H1 (cell line): ENCODE measurements around the gene SPATA6L. TPM values are rescaled to one million over a fixed set of nuclear protein-coding genes. Genes with fewer than 3 reads are reported as not detected.

Source experiments
- CTCF ChIA-PET: fragments of 300-600 bp; sonication (Branson Sonifier 250); formaldehyde crosslinking; loops from one replicate; lab custom pipeline; 2021; ENCODE audit not compliant: partially characterized antibody; lab: Charles Lee
- POLR2A ChIA-PET: fragments of 300-600 bp; sonication (Branson Sonifier 250); formaldehyde crosslinking; loops from one replicate; lab custom pipeline; 2021; ENCODE audit warnings: inconsistent platforms; ENCODE audit not compliant: partially characterized antibody; lab: Charles Lee
- DNase-seq, 2 experiments: peaks; one replicate each; pipeline versions ENCODE4 v3.0.0 to v3.0.0-alpha.2; 2010 to 2022; ENCODE audit warnings: low spot score in 2 of 2, low read depth in 1 of 2, mixed read lengths in 1 of 2
- FAIRE-seq: peaks from 2 replicates; lab custom pipeline; 2011; peaks lifted over from hg19 to GRCh38; lab: Jason Lieb, UNC
- H2AFZ ChIP-seq: 2 replicates; pipeline ENCODE4 v1.8.1; 2012; ENCODE audit warnings: low read length, inconsistent platforms
- H2AK5ac ChIP-seq: 2 replicates; pipeline ENCODE4 v1.6.1; 2013; ENCODE audit warnings: low read depth, low read length
- H2BK120ac ChIP-seq: replicated peaks from 2 replicates; pipeline ENCODE3; 2013; ENCODE audit warnings: low read depth, low read length, inconsistent platforms
- H2BK12ac ChIP-seq: 2 replicates; pipeline ENCODE4 v1.6.1; 2013; ENCODE audit warnings: low read depth, low read length
- H2BK15ac ChIP-seq: 2 replicates; pipeline ENCODE4 v1.6.1; 2013; ENCODE audit warnings: low read length
- H2BK20ac ChIP-seq: 2 replicates; pipeline ENCODE4 v1.6.1; 2013; ENCODE audit warnings: low read length
- H2BK5ac ChIP-seq: 2 replicates; pipeline ENCODE4 v1.6.1; 2013; ENCODE audit warnings: low read depth, low read length
- H3K14ac ChIP-seq: 2 replicates; pipeline ENCODE4 v1.6.1; 2013; ENCODE audit warnings: inconsistent platforms; ENCODE audit not compliant: insufficient read length
- H3K18ac ChIP-seq: 2 replicates; pipeline ENCODE4 v1.6.1; 2013; ENCODE audit warnings: low read length; ENCODE audit errors: extremely low read depth
- H3K23ac ChIP-seq: 2 replicates; pipeline ENCODE4 v1.6.1; 2013; ENCODE audit warnings: inconsistent platforms; ENCODE audit not compliant: insufficient read length
- H3K23me2 ChIP-seq: 2 replicates; pipeline ENCODE4 v1.6.1; 2013; ENCODE audit warnings: low read depth, low read length
- H3K27ac ChIP-seq: 2 replicates; pipeline ENCODE4 v1.6.1; 2011; ENCODE audit warnings: low read depth, low read length, inconsistent platforms
- H3K27me3 ChIP-seq, 4 experiments: replicated peaks in 1 of 4; 1 replicate in 1 of 4; 2 replicates in 3 of 4; pipeline versions ENCODE4 v1.6.1 to v1.8.1; 2011 to 2013; ENCODE audit warnings: low read length in 3 of 4, mild to moderate bottlenecking in 3 of 4, inconsistent platforms in 2 of 4, mixed read lengths in 2 of 4, moderate library complexity in 1 of 4; ENCODE audit not compliant: control insufficient read depth in 3 of 4, insufficient read depth in 3 of 4; ENCODE audit errors: extremely low read depth in 1 of 4
- H3K36me3 ChIP-seq, 4 experiments: 2 replicates each; pipeline versions ENCODE4 v1.6.1 to v1.8.1; 2011 to 2013; ENCODE audit warnings: mild to moderate bottlenecking in 4 of 4, low read length in 3 of 4, moderate library complexity in 2 of 4, control low read depth in 1 of 4, inconsistent platforms in 1 of 4; ENCODE audit not compliant: insufficient read depth in 4 of 4, control insufficient read depth in 2 of 4
- H3K4ac ChIP-seq: replicated peaks from 2 replicates; pipeline ENCODE3; 2013; ENCODE audit warnings: low read length, low read depth, mixed read lengths, inconsistent platforms; ENCODE audit not compliant: insufficient read length
- H3K4me1 ChIP-seq, 4 experiments: replicated peaks in 1 of 4; 1 replicate in 1 of 4; 2 replicates in 3 of 4; pipeline versions ENCODE4 v1.6.1 to v1.8.1; 2011 to 2013; ENCODE audit warnings: low read length in 3 of 4, inconsistent platforms in 2 of 4, mixed read lengths in 1 of 4; ENCODE audit not compliant: insufficient read depth in 4 of 4, control insufficient read depth in 3 of 4
- H3K4me2 ChIP-seq, 2 experiments: 2 replicates each; pipeline versions ENCODE4 v1.6.1 to v1.8.1; 2011 to 2013; ENCODE audit warnings: low read depth in 2 of 2, low read length in 2 of 2, control low read depth in 1 of 2, inconsistent platforms in 1 of 2, mild to moderate bottlenecking in 1 of 2; ENCODE audit not compliant: insufficient read depth in 1 of 2
- H3K4me3 ChIP-seq, 4 experiments: fragments of 200-600, 300-600 bp in 1 of 4; sonication (generic), shearing (Covaris generic), sonication (Bioruptor Twin) in 1 of 4; 2 replicates each; pipeline versions ENCODE4 v1.5.1 to v1.8.1; 2011 to 2016; ENCODE audit warnings: low read length in 4 of 4, low read depth in 3 of 4, control low read depth in 2 of 4, inconsistent platforms in 2 of 4, mild to moderate bottlenecking in 2 of 4, mixed read lengths in 1 of 4, moderate library complexity in 1 of 4; ENCODE audit not compliant: insufficient read depth in 2 of 4; ENCODE audit errors: extremely low read depth in 1 of 4
- H3K56ac ChIP-seq: replicated peaks from 2 replicates; pipeline ENCODE3; 2013; ENCODE audit warnings: low read depth, mild to moderate bottlenecking, mixed read lengths, low read length, inconsistent platforms; ENCODE audit not compliant: insufficient read length
- H3K79me1 ChIP-seq: 2 replicates; pipeline ENCODE4 v1.6.1; 2013; ENCODE audit warnings: low read depth, low read length, control low read depth
- H3K79me2 ChIP-seq, 2 experiments: 2 replicates each; pipeline versions ENCODE4 v1.6.1 to v1.8.1; 2012 to 2013; ENCODE audit warnings: low read length in 2 of 2, mild to moderate bottlenecking in 2 of 2, inconsistent platforms in 1 of 2; ENCODE audit not compliant: insufficient read depth in 2 of 2, control insufficient read depth in 1 of 2
- H3K9ac ChIP-seq, 4 experiments: replicated peaks in 1 of 4; 1 replicate in 1 of 4; 2 replicates in 3 of 4; pipeline versions ENCODE4 v1.6.1 to v1.8.1; 2011 to 2013; ENCODE audit warnings: low read depth in 3 of 4, low read length in 3 of 4, control low read depth in 2 of 4, mild to moderate bottlenecking in 2 of 4, moderate library complexity in 2 of 4, inconsistent platforms in 1 of 4; ENCODE audit errors: extremely low read depth in 1 of 4
- H3K9me3 ChIP-seq, 2 experiments: 2 replicates each; pipeline versions ENCODE4 v1.6.1 to v1.8.1; 2012 to 2013; ENCODE audit warnings: mild to moderate bottlenecking in 2 of 2, moderate library complexity in 2 of 2, control low read depth in 1 of 2, inconsistent platforms in 1 of 2, low read depth in 1 of 2, low read length in 1 of 2, mixed read lengths in 1 of 2; ENCODE audit not compliant: insufficient read depth in 2 of 2
- H4K20me1 ChIP-seq, 2 experiments: replicated peaks in 1 of 2; 2 replicates each; pipeline versions ENCODE3 to v1.8.1; 2011 to 2013; ENCODE audit warnings: inconsistent platforms in 2 of 2, low read length in 2 of 2, mild to moderate bottlenecking in 1 of 2; ENCODE audit not compliant: insufficient read depth in 2 of 2, control insufficient read depth in 1 of 2
- H4K5ac ChIP-seq: 2 replicates; pipeline ENCODE4 v1.6.1; 2013; ENCODE audit warnings: low read length, low read depth, mixed read lengths, inconsistent platforms; ENCODE audit not compliant: insufficient read length
- H4K8ac ChIP-seq: 2 replicates; pipeline ENCODE4 v1.8.0; 2013; ENCODE audit warnings: mild to moderate bottlenecking, moderate library complexity, low read length, inconsistent platforms; ENCODE audit not compliant: insufficient read depth; ENCODE audit errors: extremely low read depth
- H4K91ac ChIP-seq: replicated peaks from 2 replicates; pipeline ENCODE3; 2013; ENCODE audit warnings: low read length, mixed read lengths, inconsistent platforms; ENCODE audit not compliant: insufficient read length
- BACH1 ChIP-seq: IDR thresholded peaks from 2 replicates; pipeline ENCODE4 v1.6.1; 2012; ENCODE audit warnings: low read length, improper control_type of control experiment
- CBX5 ChIP-seq: fragments of 300-800, 300-1000 bp; sonication (generic); IDR thresholded peaks from 2 replicates; pipeline ENCODE4 v1.7.1; 2016; ENCODE audit warnings: antibody characterized with exemption, low read length, low read depth
- CBX8 ChIP-seq: fragments of 300-800, 300-1000 bp; sonication (generic); IDR thresholded peaks from 2 replicates; pipeline ENCODE4 v1.7.1; 2016; ENCODE audit warnings: low read depth, low read length, borderline replicate concordance
- CREB1 ChIP-seq: IDR thresholded peaks from 2 replicates; pipeline ENCODE4 v1.6.1; 2012; ENCODE audit warnings: inconsistent platforms
- CTBP2 ChIP-seq: IDR thresholded peaks from 2 replicates; pipeline ENCODE4 v1.7.0; 2011; ENCODE audit warnings: borderline replicate concordance, mild to moderate bottlenecking, moderate library complexity, mixed read lengths, low read length; ENCODE audit not compliant: insufficient read depth, insufficient read length
- JUND ChIP-seq: IDR thresholded peaks from 2 replicates; pipeline ENCODE4 v1.6.1; 2011; ENCODE audit warnings: mild to moderate bottlenecking, improper control_type of control experiment, low read length
- NRF1 ChIP-seq: IDR thresholded peaks from 2 replicates; pipeline ENCODE4 v1.6.1; 2011; ENCODE audit warnings: mild to moderate bottlenecking, low read depth, low read length, improper control_type of control experiment
- TEAD4 ChIP-seq: IDR thresholded peaks from 2 replicates; pipeline ENCODE4 v1.6.1; 2012; ENCODE audit warnings: low read depth, low read length, inconsistent platforms, mixed read lengths
- YY1 ChIP-seq: IDR thresholded peaks from 2 replicates; pipeline ENCODE4 v1.6.1; 2011; ENCODE audit warnings: low read depth, mild to moderate bottlenecking, low read length
- WGBS, 2 experiments: shearing (Covaris generic) in 1 of 2; methylation state at CpG; one replicate each; pipeline versions ENCODE4 v1.1.6 to v1.1.7; 2013 to 2015; ENCODE audit warnings: low lambda C conversion rate in 2 of 2, mixed read lengths in 2 of 2, inconsistent platforms in 1 of 2, low coverage in 1 of 2, missing lambda C conversion rate in 1 of 2; ENCODE audit not compliant: insufficient replicate concordance in 2 of 2, insufficient coverage in 1 of 2, insufficient read length in 1 of 2; ENCODE audit errors: extremely low coverage in 1 of 2, missing lambda C conversion rate in 1 of 2; 5-methylcytosine and 5-hydroxymethylcytosine counted together
- polyA plus RNA-seq, 7 experiments: library from polyadenylated mRNA; depleted of rRNA in 3 of 7; stranded (reverse) in 5 of 7; unstranded in 2 of 7; fragments of >200 nt in 5 of 7; fragments of 200-250 nt in 2 of 7; gene quantifications; 1 replicate in 5 of 7; 2 replicates in 1 of 7; 4 replicates in 1 of 7; pipeline versions ENCODE4 v1.2.1 to v1.2.3, GENCODE V29; 2011 to 2013; ENCODE audit warnings: missing spikeins in 2 of 7, mixed read lengths in 2 of 7
- total RNA-seq: library from RNA; stranded (reverse); fragmentation: NEBNext Ultra II Directional; extraction: Animal tissue kit (Norgen Biotek cat#: 25700); gene quantifications from 2 replicates; pipeline ENCODE4 v1.2.1, GENCODE V29; 2021

The SPATA6L gene
- total and polyA plus RNA-seq, 2 of the 8 experiments (the other 6 are each of a cell fraction or from before 2014, with no cell fraction given) = 0.57 to 1.1 TPM

- DNase-seq (no peak), FAIRE-seq (no peak)
- Histone ChIP-seq H3K27ac (no peak overlapping the region), H3K23me2 (no peaks in the 10 kb centered on the region; the same call in 1 of the 2 replicates), H3K4me1 (no peaks in the 10 kb centered on the region), H2AFZ (no peak overlapping the region), H2BK5ac (no peak overlapping the region), H4K91ac (no peak overlapping the region), H2AK5ac (no peak overlapping the region), H3K79me2 (no peaks in the 10 kb centered on the region), H3K9ac (no peak overlapping the region), H4K20me1 (no peaks in the 10 kb centered on the region), H3K4me2 (no peak overlapping the region), H4K5ac (no peak overlapping the region), H2BK12ac (no peak overlapping the region), H3K79me1 (no peaks in the 10 kb centered on the region), H3K4ac (no peak overlapping the region), H3K56ac (no peak overlapping the region), H2BK20ac (no peak overlapping the region), H3K14ac (no peak overlapping the region), H3K18ac (no peak overlapping the region), H2BK120ac (no peak overlapping the region), H3K27me3 (no peaks in the 10 kb centered on the region), H4K8ac (no peak overlapping the region), H2BK15ac (no peak overlapping the region), H3K4me3 (no peak overlapping the region), H3K23ac (no peak overlapping the region), H3K9me3 (no peaks in the 10 kb centered on the region), H3K36me3 (no peaks in the 10 kb centered on the region)
- POLR2A ChIA-PET = no interaction called here
- TF ChIP-seq CTBP2 (no peak), YY1 (no peak), NRF1 (no peak), BACH1 (no peak), JUND (no peak), CBX5 (no peak), TEAD4 (no peak), CREB1 (no peak), CBX8 (no peak)
- WGBS, 2 experiments = 93% methylated on average over 1 of the region's 1 CpG; no CpG with 5 or more reads in 1 of the 2 experiments
- CTCF ChIA-PET = interaction anchor here (0.6 to 2.0 kb wide), 2 partner anchors 36 to 1039 kb away, joined by 3 to 10 read pairs; no protein-coding TSS in a partner anchor
Measured at GRCh38 chr9:4584636-4585035, 81.6 kb downstream of the SPATA6L start.
